ENCODE results near the gene NMRK1. TPM values are rescaled to one million over a fixed set of nuclear protein-coding genes. Genes with fewer than 3 reads are reported as not detected.

NMRK1 gene
- total RNA-seq, 2 experiments from 2014 or later: 15.9 to 16.9 TPM

GRCh38 chr9:75086541-75087288 lies 1.2 kb downstream of the NMRK1 start:
- ChIA-PET POLR2A (interaction anchor here (0.6 to 2.8 kb wide), 9 partner anchors 15 to 313 kb away, joined by 3 to 11 read pairs (median 3); partner anchors contain the start of gene CARNMT1), CTCF (interaction anchor here (0.7 to 1.8 kb wide), 10 partner anchors 9 to 309 kb away, joined by 3 to 9 read pairs (median 4); partner anchors contain the start of genes C9orf40 and CARNMT1)
- intact Hi-C loops (cut with micrococcal nuclease): loop anchor here (5.0 kb wide), 2 partner anchors 66 to 134 kb away; partner anchors contain the start of gene C9orf40
- peaks cover 62% of the 10 kb centered on the region for H3K4me1 Mint-ChIP-seq (ENCODE audit: low read depth)
- peaks cover 6% of the 10 kb centered on the region for H3K36me3 Mint-ChIP-seq (ENCODE audit: low read depth)
- no peaks in the 10 kb centered on the region for H3K9me3 Mint-ChIP-seq
- H3K27ac Mint-ChIP-seq: peak overlapping the region; percentile 97
- peak; percentile 48 for DNase-seq
- no peaks in the 10 kb centered on the region for H3K27me3 Mint-ChIP-seq
- no peak for ATAC-seq
- TF ChIP-seq, protein P1, sequence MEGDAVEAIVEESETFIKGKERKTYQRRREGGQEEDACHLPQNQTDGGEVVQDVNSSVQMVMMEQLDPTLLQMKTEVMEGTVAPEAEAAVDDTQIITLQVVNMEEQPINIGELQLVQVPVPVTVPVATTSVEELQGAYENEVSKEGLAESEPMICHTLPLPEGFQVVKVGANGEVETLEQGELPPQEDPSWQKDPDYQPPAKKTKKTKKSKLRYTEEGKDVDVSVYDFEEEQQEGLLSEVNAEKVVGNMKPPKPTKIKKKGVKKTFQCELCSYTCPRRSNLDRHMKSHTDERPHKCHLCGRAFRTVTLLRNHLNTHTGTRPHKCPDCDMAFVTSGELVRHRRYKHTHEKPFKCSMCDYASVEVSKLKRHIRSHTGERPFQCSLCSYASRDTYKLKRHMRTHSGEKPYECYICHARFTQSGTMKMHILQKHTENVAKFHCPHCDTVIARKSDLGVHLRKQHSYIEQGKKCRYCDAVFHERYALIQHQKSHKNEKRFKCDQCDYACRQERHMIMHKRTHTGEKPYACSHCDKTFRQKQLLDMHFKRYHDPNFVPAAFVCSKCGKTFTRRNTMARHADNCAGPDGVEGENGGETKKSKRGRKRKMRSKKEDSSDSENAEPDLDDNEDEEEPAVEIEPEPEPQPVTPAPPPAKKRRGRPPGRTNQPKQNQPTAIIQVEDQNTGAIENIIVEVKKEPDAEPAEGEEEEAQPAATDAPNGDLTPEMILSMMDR (IDR thresholded peaks at IDR 0.05): no peak
- peak overlapping the region; percentile 94 for H3K4me3 Mint-ChIP-seq

DNA sequence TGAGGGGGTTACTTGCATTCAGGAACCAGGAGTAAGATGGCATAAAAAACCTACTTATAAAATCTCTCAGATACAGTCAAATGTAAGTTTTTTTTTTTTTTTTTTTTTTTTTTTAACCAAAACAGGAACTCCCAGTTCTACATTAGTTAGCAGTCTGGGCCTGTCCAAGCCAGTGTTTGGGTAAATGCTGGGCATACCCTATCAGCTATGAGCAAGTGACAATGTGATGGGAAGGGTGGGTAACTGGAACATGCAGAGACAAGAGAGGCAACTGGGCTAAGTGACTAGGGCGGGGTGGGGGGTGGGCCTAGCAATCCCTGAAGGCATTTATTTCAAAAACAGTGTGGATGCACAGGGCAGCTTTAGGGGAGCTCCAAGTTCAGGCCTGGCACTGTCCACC lies 2.3 kb downstream of the NMRK1 start:
- no peaks in the 10 kb centered on the region for H3K27me3 Mint-ChIP-seq
- H3K4me1 Mint-ChIP-seq (ENCODE audit: low read depth): peaks cover 53% of the 10 kb centered on the region
- H3K9me3 Mint-ChIP-seq: no peaks in the 10 kb centered on the region
- intact Hi-C loops (cut with micrococcal nuclease): loop anchor here (5.0 kb wide), 2 partner anchors 67 to 133 kb away; partner anchors contain the start of gene C9orf40
- DNase-seq (no peak), ATAC-seq (no peak)
- POLR2A ChIA-PET: interaction anchor here (1.0 to 2.8 kb wide), 2 partner anchors 57 to 312 kb away, joined by 4 to 11 read pairs; partner anchors contain the start of gene CARNMT1
- peak overlapping the region; percentile 77 for H3K27ac Mint-ChIP-seq
- CTCF ChIA-PET: interaction anchor here (0.8 to 4.6 kb wide), 6 partner anchors 9 to 313 kb away, joined by 3 to 30 read pairs (median 5); no protein-coding TSS in a partner anchor
- peak overlapping the region; percentile 94 for H3K4me3 Mint-ChIP-seq
- TF ChIP-seq, protein P1 (IDR thresholded peaks at IDR 0.05): no peak
- H3K36me3 Mint-ChIP-seq (ENCODE audit: low read depth): peaks cover 6% of the 10 kb centered on the region

- no peak overlapping the region for H3K4me3 Mint-ChIP-seq
- intact Hi-C loops (cut with micrococcal nuclease): no loop called here
- POLR2A ChIA-PET: interaction anchor here (1.5 kb wide), 1 partner anchor 132 kb away, joined by 5 read pairs; the partner anchor contains the start of gene C9orf40
- H3K36me3 Mint-ChIP-seq (ENCODE audit: low read depth): peaks cover 9% of the 10 kb centered on the region
- no peaks in the 10 kb centered on the region for H3K27me3 Mint-ChIP-seq
- TF ChIP-seq, protein P1 (IDR thresholded peaks at IDR 0.05): no peak
- H3K4me1 Mint-ChIP-seq (ENCODE audit: low read depth): peaks cover 42% of the 10 kb centered on the region
- ATAC-seq (no peak), DNase-seq (no peak)
- CTCF ChIA-PET: interaction anchor here (0.7 to 4.6 kb wide), 4 partner anchors 101 to 1018 kb away, joined by 3 to 30 read pairs (median 4); partner anchors contain the start of gene C9orf40
- H3K9me3 Mint-ChIP-seq: no peaks in the 10 kb centered on the region
- no peak overlapping the region for H3K27ac Mint-ChIP-seq
Measured at GRCh38 chr9:75084081-75084672, 3.8 kb downstream of the NMRK1 start.

DNA sequence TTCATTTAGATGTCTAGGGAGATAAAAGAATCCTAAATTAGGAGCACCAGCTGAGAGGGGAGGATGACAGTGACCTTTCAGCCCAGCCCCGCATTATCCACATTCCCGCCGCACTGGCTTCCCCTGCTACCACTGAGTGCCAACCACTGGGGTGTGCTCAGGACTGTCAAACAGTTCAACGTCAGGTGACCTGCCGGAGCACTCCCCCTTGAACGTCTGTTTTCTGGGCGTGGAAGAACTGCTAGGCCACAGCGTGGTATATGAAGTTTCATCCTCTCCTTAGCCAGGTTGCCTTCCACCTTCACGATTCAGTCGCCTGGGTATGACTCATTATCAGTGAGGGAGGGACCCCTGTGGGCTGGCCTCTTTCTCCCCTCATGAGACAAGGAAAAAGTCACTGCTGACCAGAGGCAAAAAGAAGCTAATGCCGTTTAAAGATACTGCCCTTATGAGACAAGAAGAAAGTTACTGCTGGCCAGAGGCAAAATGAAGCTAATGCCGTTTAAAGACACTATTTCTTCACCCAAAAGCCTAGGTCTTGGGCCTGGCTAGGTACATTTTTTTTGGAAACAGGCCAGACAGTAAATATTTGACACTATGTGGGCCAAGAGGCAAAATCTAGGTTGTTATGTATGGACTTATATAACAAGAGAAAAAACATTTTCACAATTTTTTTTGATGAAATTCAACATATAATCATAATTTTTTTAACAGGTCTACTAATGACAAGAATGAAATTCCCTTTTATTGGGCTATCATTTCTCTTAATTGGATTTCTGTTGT lies 4.6 kb downstream of the NMRK1 start:
- no peaks in the 10 kb centered on the region for H3K9me3 Mint-ChIP-seq
- no peaks in the 10 kb centered on the region for H3K27me3 Mint-ChIP-seq
- ChIA-PET CTCF (interaction anchor here (0.7 to 4.6 kb wide), 9 partner anchors 10 to 1019 kb away, joined by 3 to 30 read pairs (median 3); partner anchors contain the start of genes C9orf40 and CARNMT1), POLR2A (interaction anchor here (1.5 kb wide), 1 partner anchor 131 kb away, joined by 5 read pairs; the partner anchor contains the start of gene C9orf40)
- DNase-seq (peak; percentile 65), ATAC-seq (peak; percentile 40)
- no peak overlapping the region for H3K4me3 Mint-ChIP-seq
- H3K4me1 Mint-ChIP-seq (ENCODE audit: low read depth): peaks cover 42% of the 10 kb centered on the region
- TF ChIP-seq, protein P1 (IDR thresholded peaks at IDR 0.05): no peak
- peaks cover 9% of the 10 kb centered on the region for H3K36me3 Mint-ChIP-seq (ENCODE audit: low read depth)
- peak overlapping the region; percentile 80 for H3K27ac Mint-ChIP-seq
- intact Hi-C loops (cut with micrococcal nuclease): no loop called here

All from activated CD8-positive, alpha-beta T cell treated with anti-CD3 and anti-CD28 coated beads for 36 hours (primary cell).